HEK293 (cell line): ENCODE data around the gene ERMARD.

ENCODE experiments used
- CTCF ChIP-seq: fragments of 450-650 bp; formaldehyde crosslinking; IDR thresholded peaks from 2 replicates; pipeline ENCODE4 v1.5.1; 2016; ENCODE audit warnings: missing biosample characterization, missing genetic modification characterization
- REST ChIP-seq: fragments of 450-650 bp; formaldehyde crosslinking; IDR thresholded peaks from 2 replicates; pipeline ENCODE4 v1.5.1; 2016; ENCODE audit warnings: missing biosample characterization, missing genetic modification characterization
- ZNF19 ChIP-seq: fragments of 450-650 bp; formaldehyde crosslinking; IDR thresholded peaks from 2 replicates; pipeline ENCODE4; 2016; ENCODE audit warnings: missing biosample characterization, missing genetic modification characterization, low read depth

- TF ChIP-seq CTCF, result no peak
- TF ChIP-seq REST (tag by site-specific recombination), result no peak
- TF ChIP-seq ZNF19 (tag by site-specific recombination), result no peak
These were observed 75.3 kb downstream of the ERMARD start for GRCh38 chr6:169826697-169827096.
